ENCODE data around the gene GAK. TPM values are rescaled to one million over a fixed set of nuclear protein-coding genes. Genes with fewer than 3 reads are reported as not detected.

Gene GAK
- total RNA-seq, 2 experiments from 2014 or later = 97.0 to 101 TPM

DNA sequence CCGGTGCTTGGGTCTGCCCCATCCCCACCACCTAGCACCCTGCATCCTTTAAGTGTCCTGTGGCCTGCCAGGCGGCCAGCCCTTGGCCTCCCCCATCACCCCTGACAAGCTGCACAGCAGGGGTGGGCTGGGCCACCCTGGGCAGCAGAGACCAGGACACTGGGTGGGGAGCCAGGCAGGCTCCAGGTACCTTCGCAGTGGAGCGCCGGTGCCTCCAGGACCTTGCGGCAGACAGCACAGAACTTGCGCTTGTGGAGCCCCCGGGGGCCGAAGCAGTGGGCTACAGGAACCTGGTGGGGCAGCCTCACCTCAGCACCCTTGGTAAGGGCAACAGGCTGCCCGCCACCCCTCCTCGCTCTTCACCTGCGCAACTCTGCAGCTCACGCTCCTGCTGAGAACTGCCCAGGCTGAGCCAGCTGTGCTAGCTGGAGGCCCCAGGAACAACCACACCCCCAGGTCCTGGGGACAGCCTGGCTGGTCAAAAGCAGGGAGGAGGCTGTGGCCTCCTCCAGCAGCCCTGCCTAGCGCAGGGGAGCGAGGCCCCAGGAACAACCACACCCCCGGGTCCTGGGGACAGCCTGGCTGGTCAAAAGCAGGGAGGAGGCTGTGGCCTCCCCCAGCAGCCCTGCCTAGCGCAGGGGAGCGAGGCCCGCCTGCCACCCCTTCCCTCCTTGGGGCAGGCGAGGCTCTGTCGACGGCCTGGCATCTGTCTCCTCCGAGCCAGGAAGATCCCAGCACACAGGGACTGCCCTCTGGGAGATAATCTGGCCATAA lies 36.7 kb upstream of the GAK start:
- intact Hi-C loops (cut with micrococcal nuclease) = no loop called here
- ChIA-PET POLR2A (no interaction called here), CTCF (no interaction called here)
- no peak for DNase-seq
- no peaks in the 10 kb centered on the region for H3K9me3 Mint-ChIP-seq
- H3K27ac Mint-ChIP-seq = no peak overlapping the region
- H3K36me3 Mint-ChIP-seq = no peaks in the 10 kb centered on the region
- H3K4me1 Mint-ChIP-seq (ENCODE audit: low read depth) = peaks cover 8% of the 10 kb centered on the region
- no peaks in the 10 kb centered on the region for H3K27me3 Mint-ChIP-seq
- H3K4me3 Mint-ChIP-seq = no peak overlapping the region

DNA sequence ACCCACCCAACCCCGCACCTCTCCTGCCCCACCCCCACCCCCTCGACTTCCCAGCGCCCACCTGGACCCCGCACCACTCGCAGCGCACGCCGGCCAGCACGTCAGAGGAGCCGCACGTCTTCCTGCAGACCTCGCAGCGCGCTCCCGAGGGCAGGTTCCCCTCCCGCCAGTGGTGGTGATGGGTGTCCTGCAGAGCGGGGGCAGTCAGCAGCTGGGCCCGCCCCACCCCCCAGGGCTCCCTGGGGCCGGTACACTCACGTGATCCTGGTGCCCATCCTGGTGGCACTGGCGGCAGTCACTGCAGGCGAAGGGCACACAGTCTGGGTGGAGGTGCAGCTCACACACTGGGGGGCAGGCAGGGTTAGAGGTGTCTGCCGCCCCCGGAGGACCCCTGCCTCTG lies 36.1 kb upstream of the GAK start:
- H3K4me1 Mint-ChIP-seq (ENCODE audit: low read depth) = peaks cover 8% of the 10 kb centered on the region
- no peak overlapping the region for H3K4me3 Mint-ChIP-seq
- H3K36me3 Mint-ChIP-seq = no peaks in the 10 kb centered on the region
- DNase-seq = no peak
- POLR2A ChIA-PET = no interaction called here
- no peaks in the 10 kb centered on the region for H3K9me3 Mint-ChIP-seq
- intact Hi-C loops (cut with micrococcal nuclease) = no loop called here
- H3K27me3 Mint-ChIP-seq = no peaks in the 10 kb centered on the region
- CTCF ChIA-PET = no interaction called here
- no peak overlapping the region for H3K27ac Mint-ChIP-seq

DNA sequence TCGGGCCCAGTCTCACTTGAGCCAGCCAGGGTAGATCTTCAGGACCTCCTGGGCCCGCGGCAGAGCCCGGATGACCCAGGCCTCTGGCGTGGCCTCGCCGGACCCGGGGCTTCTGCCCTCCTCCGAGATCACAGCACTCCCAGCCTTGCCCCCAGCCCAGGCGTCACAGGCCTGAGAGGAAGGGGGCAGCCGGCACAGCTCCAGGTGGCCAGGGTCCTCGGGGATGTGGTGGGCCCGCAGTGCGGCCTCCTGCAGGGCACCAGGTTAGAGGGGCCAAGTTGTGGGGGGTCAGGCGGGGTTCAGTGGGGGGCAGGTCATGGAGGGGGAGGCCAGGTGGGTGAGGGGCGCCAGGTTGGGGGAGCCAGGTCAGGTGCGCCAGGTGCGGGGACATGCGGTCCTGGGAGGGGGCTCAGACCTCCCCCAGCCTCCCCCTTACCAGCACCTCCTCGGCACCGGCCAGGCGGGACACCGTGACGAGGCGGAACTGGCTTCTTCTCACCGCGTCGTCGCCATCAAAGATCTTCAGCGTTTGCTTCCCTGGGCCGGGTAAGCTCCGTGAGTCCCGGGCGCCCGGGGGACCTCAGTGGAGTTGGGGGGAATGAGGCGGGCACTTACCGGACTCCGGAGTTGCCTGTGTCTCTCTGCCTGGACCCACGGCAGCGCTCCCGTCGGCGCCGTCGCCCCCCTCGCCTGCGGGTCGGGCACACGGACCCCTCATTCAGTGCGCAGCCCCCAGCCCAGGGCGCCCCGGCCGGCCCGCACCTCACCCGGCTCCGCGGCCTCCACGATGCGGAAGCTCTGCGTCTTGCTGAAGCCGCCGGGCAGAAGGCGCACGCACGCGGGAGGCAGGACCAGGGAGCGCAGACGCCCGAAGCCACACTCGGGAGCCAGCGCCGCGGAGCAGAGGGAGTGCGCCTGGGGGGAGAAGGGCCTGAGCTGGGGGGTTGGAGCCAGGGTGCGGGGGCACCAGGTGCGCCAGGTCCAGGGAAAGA lies 35.3 kb upstream of the GAK start:
- Mint-ChIP-seq H3K27me3 (no peaks in the 10 kb centered on the region), H3K4me3 (no peak overlapping the region), H3K9me3 (no peaks in the 10 kb centered on the region), H3K4me1 (ENCODE audit: low read depth) (peaks cover 8% of the 10 kb centered on the region), H3K36me3 (no peaks in the 10 kb centered on the region), H3K27ac (no peak overlapping the region)
- DNase-seq = no peak
- POLR2A ChIA-PET = no interaction called here
- intact Hi-C loops (cut with micrococcal nuclease) = no loop called here
- CTCF ChIA-PET = no interaction called here

DNA sequence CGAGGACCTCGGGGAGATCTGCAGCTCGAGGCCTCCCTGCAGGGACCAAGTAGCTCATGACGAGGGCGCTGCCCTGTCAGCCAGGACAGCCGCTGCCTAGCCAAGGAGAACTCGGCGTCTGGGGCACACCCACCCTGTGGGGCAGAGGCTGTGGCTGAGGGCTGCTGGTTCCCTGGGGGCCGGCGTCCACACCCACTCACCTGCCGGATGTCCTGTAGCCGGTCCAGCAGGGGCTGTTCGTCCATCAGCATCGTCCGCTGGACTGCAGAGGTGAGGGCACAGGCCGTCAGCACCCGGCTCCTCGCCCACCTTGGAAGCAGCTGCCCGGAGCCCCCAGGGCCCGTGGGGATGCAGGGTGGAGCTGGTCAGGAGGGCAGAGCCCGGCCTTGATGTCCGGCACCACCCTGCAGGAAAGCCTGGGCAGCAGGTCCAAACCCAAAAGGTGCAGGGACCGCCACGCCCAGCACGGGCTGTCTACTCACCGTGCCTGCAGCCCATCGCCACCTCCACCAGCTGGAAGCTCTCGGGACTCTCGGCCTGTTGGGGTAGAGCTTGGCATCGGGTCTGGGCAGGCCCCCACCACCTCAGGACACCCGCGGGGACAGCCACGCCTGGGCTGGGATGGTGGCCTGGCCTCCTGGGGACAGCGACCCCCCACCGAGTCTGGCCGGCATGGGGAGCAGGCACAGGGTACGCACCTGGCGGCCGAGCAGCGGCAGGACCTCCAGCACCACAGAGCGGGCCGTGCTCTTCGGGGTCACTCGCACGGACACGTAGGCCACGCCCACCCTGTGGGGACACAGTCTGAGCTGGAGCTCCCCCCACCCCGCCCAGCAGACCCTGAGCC lies 34.4 kb upstream of the GAK start:
- intact Hi-C loops (cut with micrococcal nuclease) = no loop called here
- Mint-ChIP-seq H3K27ac (no peak overlapping the region), H3K4me3 (no peak overlapping the region), H3K36me3 (no peaks in the 10 kb centered on the region), H3K9me3 (no peaks in the 10 kb centered on the region), H3K27me3 (no peaks in the 10 kb centered on the region), H3K4me1 (ENCODE audit: low read depth) (peaks cover 8% of the 10 kb centered on the region)
- CTCF ChIA-PET = no interaction called here
- POLR2A ChIA-PET = no interaction called here
- DNase-seq = no peak

DNA sequence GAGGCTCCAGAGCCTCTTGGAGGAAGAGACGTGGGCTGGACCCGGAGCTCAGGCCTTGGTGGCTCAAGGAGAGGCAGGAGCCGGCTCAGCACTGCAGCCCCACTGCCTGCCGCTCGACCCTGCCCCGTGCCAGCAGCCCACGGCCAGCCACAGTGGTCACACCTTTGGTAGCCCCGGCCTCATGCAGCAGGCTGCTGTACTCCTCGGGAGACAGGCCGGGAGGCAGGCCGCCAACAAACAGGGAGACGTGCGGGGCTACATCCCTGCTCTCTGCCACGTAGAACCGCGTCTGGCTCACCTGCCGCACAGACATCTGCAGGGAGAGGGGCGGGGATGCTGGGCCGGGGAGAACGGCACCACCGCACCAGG lies 33.6 kb upstream of the GAK start:
- Mint-ChIP-seq H3K27ac (no peak overlapping the region), H3K9me3 (no peaks in the 10 kb centered on the region), H3K4me3 (no peak overlapping the region), H3K4me1 (ENCODE audit: low read depth) (peaks cover 4% of the 10 kb centered on the region), H3K36me3 (no peaks in the 10 kb centered on the region), H3K27me3 (no peaks in the 10 kb centered on the region)
- DNase-seq = no peak
- ChIA-PET POLR2A (no interaction called here), CTCF (no interaction called here)
- intact Hi-C loops (cut with micrococcal nuclease) = no loop called here

DNA sequence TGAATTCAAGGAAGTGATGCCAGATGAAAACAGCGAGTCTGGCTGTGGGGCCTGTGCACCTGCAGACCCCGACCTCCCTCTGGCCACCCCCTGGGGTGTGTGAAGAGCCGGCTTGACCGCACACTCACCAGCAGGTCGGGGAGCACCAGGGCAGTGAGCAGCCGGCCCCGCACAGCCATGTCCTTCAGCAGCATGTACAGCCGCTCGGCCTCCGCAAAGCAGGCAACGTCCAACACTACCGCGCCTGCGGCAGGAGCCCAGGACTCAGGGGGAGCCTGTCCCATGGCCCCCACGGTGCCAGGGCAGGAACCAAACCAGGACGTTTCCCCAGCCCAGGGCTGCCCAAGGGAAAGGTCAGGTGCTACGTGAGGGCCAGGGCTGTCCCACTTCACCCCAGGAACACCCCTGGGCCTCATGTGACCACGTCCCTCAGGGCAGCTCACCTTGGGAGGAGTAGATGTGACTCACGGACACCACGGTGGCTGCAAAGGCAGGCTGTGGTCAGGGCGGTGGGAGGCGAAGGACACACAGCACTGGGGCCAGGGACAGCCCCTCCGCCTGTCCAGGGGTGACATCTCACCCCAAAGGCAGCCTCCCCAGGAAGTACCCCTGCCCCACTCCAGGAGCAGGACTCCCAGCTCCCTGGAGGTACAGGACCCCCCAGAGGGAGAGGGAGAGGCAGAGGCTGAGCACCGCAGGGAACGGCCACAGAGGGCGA lies 33.1 kb upstream of the GAK start:
- no peaks in the 10 kb centered on the region for H3K9me3 Mint-ChIP-seq
- POLR2A ChIA-PET = interaction anchor here (1.2 kb wide), 1 partner anchor 8 kb away, joined by 4 read pairs; no protein-coding TSS in a partner anchor

DNA sequence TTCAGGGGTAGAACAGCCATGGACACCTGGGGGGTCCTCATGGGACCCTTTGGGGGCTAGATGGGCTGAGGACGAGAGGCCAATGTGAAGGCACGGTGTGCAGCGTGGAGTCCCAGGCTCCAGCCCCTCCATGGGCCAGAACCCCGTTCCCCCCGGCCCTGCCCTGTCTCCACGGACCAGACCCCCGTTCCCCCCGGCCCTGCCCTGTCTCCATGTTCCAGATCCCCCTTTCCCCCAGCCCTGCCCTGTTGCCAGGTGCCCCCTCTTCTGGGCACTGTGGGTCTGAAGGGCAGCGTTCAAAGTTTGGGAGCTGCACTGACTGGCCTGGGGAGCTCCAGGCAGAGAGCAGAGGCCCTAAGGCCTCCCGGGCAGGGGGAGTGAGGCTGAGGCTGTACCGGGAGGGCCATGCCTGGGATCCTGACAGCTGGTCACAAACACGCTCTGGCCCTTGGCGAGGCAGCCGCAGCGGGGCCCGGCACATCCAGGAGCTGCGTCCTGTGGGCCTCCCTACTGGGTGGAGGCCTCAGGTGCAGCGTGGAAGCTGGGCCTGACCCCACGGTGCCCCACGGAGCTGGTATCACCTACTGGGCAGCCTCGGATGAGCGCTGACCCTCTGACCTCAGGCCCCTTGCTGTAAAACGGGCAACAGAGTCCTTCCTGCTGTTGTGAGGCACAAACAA lies 32.4 kb upstream of the GAK start:
- intact Hi-C loops (cut with micrococcal nuclease) = no loop called here
- no peak for DNase-seq
- POLR2A ChIA-PET = interaction anchor here (1.2 kb wide), 1 partner anchor 8 kb away, joined by 4 read pairs; no protein-coding TSS in a partner anchor
- H3K27ac Mint-ChIP-seq = no peak overlapping the region
- no peaks in the 10 kb centered on the region for H3K9me3 Mint-ChIP-seq
- no peaks in the 10 kb centered on the region for H3K36me3 Mint-ChIP-seq
- H3K27me3 Mint-ChIP-seq = no peaks in the 10 kb centered on the region
- CTCF ChIA-PET = no interaction called here
- no peaks in the 10 kb centered on the region for H3K4me1 Mint-ChIP-seq (ENCODE audit: low read depth)
- no peak overlapping the region for H3K4me3 Mint-ChIP-seq

More for the DNA sequence above, 33.1 kb upstream of the GAK start:
- Mint-ChIP-seq H3K4me1 (ENCODE audit: low read depth) (no peaks in the 10 kb centered on the region), H3K4me3 (no peak overlapping the region), H3K27ac (no peak overlapping the region), H3K27me3 (no peaks in the 10 kb centered on the region), H3K36me3 (no peaks in the 10 kb centered on the region)
- intact Hi-C loops (cut with micrococcal nuclease) = no loop called here
- CTCF ChIA-PET = no interaction called here
- DNase-seq = no peak

DNA sequence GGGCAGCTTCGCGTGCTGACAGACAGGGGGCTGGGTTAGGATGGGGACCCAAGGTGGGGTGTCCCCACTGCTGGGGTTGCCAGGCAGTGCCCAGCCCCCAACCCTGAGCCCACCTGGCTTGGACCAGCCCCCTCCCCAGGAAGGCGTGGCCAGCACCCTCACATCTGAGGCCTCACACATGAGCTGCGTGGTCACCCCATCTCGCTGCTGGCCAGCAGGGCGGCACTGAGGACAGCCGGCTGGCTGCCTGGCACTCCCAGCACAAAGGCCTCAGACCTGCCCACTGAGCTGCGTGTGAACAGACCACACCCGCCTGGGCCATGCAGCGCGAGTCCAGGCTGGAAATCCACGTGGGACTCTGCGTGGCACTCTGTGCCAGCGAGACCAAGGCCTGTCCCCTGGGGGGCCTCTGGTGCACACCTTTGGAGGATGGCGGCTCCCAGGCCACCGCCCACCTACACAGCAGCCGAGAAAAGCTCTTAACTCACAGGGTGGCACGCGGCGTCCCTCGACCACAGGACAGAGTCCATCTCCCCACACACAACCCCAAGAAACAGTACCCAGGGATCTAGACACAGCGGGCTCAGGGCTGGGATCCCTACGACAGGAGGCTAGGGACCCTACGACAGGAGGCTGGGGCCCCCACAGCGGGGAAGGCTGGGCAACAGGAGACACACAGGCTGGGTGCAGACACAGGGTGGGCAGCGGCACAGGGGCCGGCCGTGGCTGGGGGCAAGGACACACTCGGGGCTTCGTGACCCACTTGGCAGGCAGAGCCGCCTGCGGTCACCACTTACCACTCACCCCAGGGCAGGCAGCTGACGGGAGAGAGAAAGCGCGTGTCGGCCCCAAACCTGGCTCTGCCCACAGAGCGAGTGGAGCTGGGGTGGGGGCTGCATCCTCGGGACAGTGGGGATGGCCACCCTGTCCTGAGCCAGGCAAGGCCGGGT lies 31.4 kb upstream of the GAK start:
- Mint-ChIP-seq H3K36me3 (peaks cover 4% of the 10 kb centered on the region), H3K4me3 (no peak overlapping the region), H3K27me3 (no peaks in the 10 kb centered on the region), H3K27ac (no peak overlapping the region), H3K9me3 (no peaks in the 10 kb centered on the region), H3K4me1 (ENCODE audit: low read depth) (no peaks in the 10 kb centered on the region)
- DNase-seq = no peak
- intact Hi-C loops (cut with micrococcal nuclease) = no loop called here
- ChIA-PET CTCF (no interaction called here), POLR2A (interaction anchor here (1.2 kb wide), 1 partner anchor 9 kb away, joined by 4 read pairs; no protein-coding TSS in a partner anchor)

DNA sequence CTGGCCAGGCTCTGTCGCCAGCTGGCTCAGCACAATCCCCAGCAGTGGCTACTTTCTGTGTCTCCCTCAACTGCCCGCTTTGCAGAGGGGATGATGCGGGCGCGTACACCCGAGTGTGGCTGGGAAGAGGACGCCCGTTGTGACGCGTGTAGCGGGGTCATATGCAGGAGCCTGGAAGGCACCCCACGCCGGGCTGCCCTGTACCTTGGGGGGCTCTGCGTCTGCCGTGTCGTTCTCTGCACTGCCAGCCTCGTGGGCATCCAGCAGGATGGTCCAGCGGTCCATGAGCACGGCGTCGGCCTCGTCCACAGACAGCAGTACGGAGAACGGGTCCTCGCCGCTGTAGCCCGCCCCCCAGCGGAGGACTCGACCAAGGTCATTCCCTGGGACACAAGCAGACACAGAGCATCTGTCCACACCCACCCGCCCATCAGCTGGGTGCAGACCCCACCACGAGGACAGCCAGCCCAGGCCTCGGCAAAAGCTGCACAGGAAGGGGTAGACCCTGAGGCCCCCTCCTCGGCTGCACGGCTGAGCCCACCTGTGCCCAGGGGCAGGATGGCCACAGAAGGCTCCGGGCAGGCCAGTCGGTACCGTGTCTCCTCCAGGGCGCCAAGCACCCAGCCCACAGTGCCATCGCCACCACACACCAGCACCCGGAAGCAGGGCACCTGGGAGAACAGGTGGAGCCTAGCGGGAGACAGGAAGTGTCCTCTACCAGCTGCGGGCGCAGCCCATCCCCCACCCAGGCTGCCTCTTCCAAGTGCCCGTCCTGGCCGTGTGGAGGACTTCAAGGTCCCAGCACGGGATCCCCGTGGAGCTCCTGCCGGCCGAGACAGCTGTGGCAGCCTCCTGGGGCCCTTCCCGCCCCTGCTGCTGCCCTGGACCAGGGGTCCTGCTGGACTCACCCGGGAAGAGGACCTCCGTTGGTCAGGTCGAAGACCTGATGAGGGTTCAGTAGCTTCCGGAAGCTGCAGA lies 30.4 kb upstream of the GAK start:
- POLR2A ChIA-PET = no interaction called here

More for the DNA sequence above, 30.4 kb upstream of the GAK start:
- H3K4me3 Mint-ChIP-seq = no peak overlapping the region
- peaks cover 5% of the 10 kb centered on the region for H3K36me3 Mint-ChIP-seq
- no peaks in the 10 kb centered on the region for H3K27me3 Mint-ChIP-seq
- intact Hi-C loops (cut with micrococcal nuclease) = no loop called here
- H3K9me3 Mint-ChIP-seq = no peaks in the 10 kb centered on the region
- CTCF ChIA-PET = no interaction called here
- H3K4me1 Mint-ChIP-seq (ENCODE audit: low read depth) = no peaks in the 10 kb centered on the region
- H3K27ac Mint-ChIP-seq = no peak overlapping the region
- DNase-seq = no peak

Measured in activated CD4-positive, alpha-beta memory T cell treated with anti-CD3 and anti-CD28 coated beads for 36 hours (primary cell).